BJ (cell line): ENCODE data around the gene PITPNC1. TPM values are rescaled to one million over a fixed set of nuclear protein-coding genes. Genes with fewer than 3 reads are reported as not detected.
"Not testable (repeated sequence)": the region's sequence is repeated elsewhere in the genome, so short reads cannot be mapped to it uniquely, and the experiment has no call there.

Experiments
- CTCF ChIA-PET: fragments of 350-600 bp; formaldehyde crosslinking; extraction: SDS; loops from one replicate; lab custom pipeline; 2021; ENCODE audit warnings: antibody characterized with exemption, inconsistent platforms; lab: Yijun Ruan, JAX
- POLR2A ChIA-PET: fragments of 300-600 bp; sonication (Branson Sonifier 250); formaldehyde crosslinking; extraction: SDS; loops from one replicate; lab custom pipeline; 2021; ENCODE audit warnings: antibody characterized with exemption; lab: Charles Lee
- DNase-seq: peaks from one replicate; pipeline ENCODE4 v3.0.0-alpha.2; 2011; ENCODE audit warnings: low read depth
- H3K27me3 ChIP-seq: 2 replicates; pipeline ENCODE4 v1.6.0; 2011; ENCODE audit warnings: low read length; ENCODE audit not compliant: control insufficient read depth, insufficient read depth
- H3K36me3 ChIP-seq: 2 replicates; pipeline ENCODE4 v1.5.1; 2011; ENCODE audit warnings: low read length; ENCODE audit not compliant: control insufficient read depth, insufficient read depth
- H3K4me3 ChIP-seq: 2 replicates; pipeline ENCODE4 v1.5.1; 2011; ENCODE audit warnings: low read depth, mild to moderate bottlenecking, control low read depth, low read length
- CTCF ChIP-seq: IDR thresholded peaks from 2 replicates; pipeline ENCODE4 v1.5.1; 2011; ENCODE audit warnings: low read depth, mild to moderate bottlenecking, control low read depth, inconsistent platforms, low read length, moderate library complexity; ENCODE audit not compliant: insufficient read depth
- polyA plus RNA-seq: library from polyadenylated mRNA; depleted of rRNA; stranded (reverse); fragments of >200 nt; gene quantifications from 2 replicates; pipeline ENCODE4 v1.2.3, GENCODE V29; 2011

The PITPNC1 gene
- polyA plus RNA-seq, 1 experiment = 4.6 TPM

GRCh38 chr17:67576471-67577115, 199.5 kb downstream of the PITPNC1 start:
- POLR2A ChIA-PET = no interaction called here
- DNase-seq = no peak
- CTCF ChIA-PET = interaction anchor here (0.7 to 1.0 kb wide), 2 partner anchors 19 to 1411 kb away, joined by 3 read pairs; no protein-coding TSS in a partner anchor
- Histone ChIP-seq H3K27me3 (no peaks in the 10 kb centered on the region), H3K36me3 (no peaks in the 10 kb centered on the region), H3K4me3 (no peak overlapping the region)
- TF ChIP-seq CTCF = no peak

GRCh38 chr17:67577429-67578141, 200.5 kb downstream of the PITPNC1 start:
- ChIA-PET POLR2A (no interaction called here), CTCF (interaction anchor here (1.0 kb wide), 1 partner anchor 18 kb away, joined by 3 read pairs; no protein-coding TSS in a partner anchor)
- H3K36me3 ChIP-seq = no peaks in the 10 kb centered on the region
- H3K4me3 ChIP-seq = no peak overlapping the region
- no peaks in the 10 kb centered on the region for H3K27me3 ChIP-seq
- no peak for TF ChIP-seq CTCF
- no peak for DNase-seq

- no peak overlapping the region for H3K4me3 ChIP-seq
- no peak for TF ChIP-seq CTCF
- POLR2A ChIA-PET = no interaction called here
- CTCF ChIA-PET = no interaction called here
- DNase-seq = no peak
- H3K27me3 ChIP-seq = no peaks in the 10 kb centered on the region
- H3K36me3 ChIP-seq = no peaks in the 10 kb centered on the region
These were observed 201.0 kb downstream of the PITPNC1 start for GRCh38 chr17:67578142-67578457.

- H3K4me3 ChIP-seq, DNase-seq, H3K27me3 ChIP-seq, H3K36me3 ChIP-seq, POLR2A ChIA-PET, CTCF ChIA-PET: not testable (repeated sequence)
These were observed 201.8 kb downstream of the PITPNC1 start for GRCh38 chr17:67578679-67579405.

- H3K36me3 ChIP-seq = no peaks in the 10 kb centered on the region
- CTCF ChIA-PET = no interaction called here
- no peaks in the 10 kb centered on the region for H3K27me3 ChIP-seq
- TF ChIP-seq CTCF = no peak
- H3K4me3 ChIP-seq = no peak overlapping the region
- no peak for DNase-seq
- POLR2A ChIA-PET = no interaction called here
These were observed 205.6 kb downstream of the PITPNC1 start for GRCh38 chr17:67582673-67583081.
